T-helper 17 cell (primary cell): ENCODE data around the gene IL34. TPM values are rescaled to one million over a fixed set of nuclear protein-coding genes. Genes with fewer than 3 reads are reported as not detected.
A peak's percentile ranks its signal among the peaks of the same experiment; 100 is the strongest.

ENCODE experiments used
- ATAC-seq: fragments of 150-1000 bp; cut with Tn5 transposase; 2 replicates; pipeline ENCODE4 v1.10.0; 2021; ENCODE audit warnings: mild to moderate bottlenecking, moderate library complexity
- DNase-seq, 3 donors: peaks; one replicate each; pipeline versions ENCODE4 v3.0.0 to v3.0.0-alpha.2; 2020 to 2021
- H3K9me3 ChIP-seq: one replicate; pipeline ENCODE4 v1.7.0; 2013; ENCODE audit warnings: low read length, mild to moderate bottlenecking; ENCODE audit not compliant: control insufficient read depth, poor library complexity, severe bottlenecking
- H3K27ac Mint-ChIP-seq: one replicate; pipeline ENCODE4 v1.8.0; 2022; ENCODE audit warnings: mild to moderate bottlenecking, moderate library complexity, mixed read lengths
- H3K27me3 Mint-ChIP-seq: one replicate; pipeline ENCODE4 v1.8.0; 2022; ENCODE audit warnings: mixed read lengths
- H3K36me3 Mint-ChIP-seq: one replicate; pipeline ENCODE4 v1.8.0; 2022; ENCODE audit warnings: low read depth, mixed read lengths
- H3K4me1 Mint-ChIP-seq: one replicate; pipeline ENCODE4 v1.8.0; 2022; ENCODE audit warnings: mild to moderate bottlenecking, mixed read lengths
- H3K4me3 Mint-ChIP-seq: one replicate; pipeline ENCODE4 v1.8.0; 2022; ENCODE audit warnings: mild to moderate bottlenecking, moderate library complexity, mixed read lengths
- total RNA-seq, 4 donors: library from RNA in 2 of 4; stranded (reverse) in 2 of 4; gene quantifications; one replicate each; pipeline ENCODE4 v1.2.3 and lab custom pipeline; 2022 to 2026

IL34 gene
- total RNA-seq, 2 donors from 2014 or later, result 0.34 TPM; not detected in 1

DNA sequence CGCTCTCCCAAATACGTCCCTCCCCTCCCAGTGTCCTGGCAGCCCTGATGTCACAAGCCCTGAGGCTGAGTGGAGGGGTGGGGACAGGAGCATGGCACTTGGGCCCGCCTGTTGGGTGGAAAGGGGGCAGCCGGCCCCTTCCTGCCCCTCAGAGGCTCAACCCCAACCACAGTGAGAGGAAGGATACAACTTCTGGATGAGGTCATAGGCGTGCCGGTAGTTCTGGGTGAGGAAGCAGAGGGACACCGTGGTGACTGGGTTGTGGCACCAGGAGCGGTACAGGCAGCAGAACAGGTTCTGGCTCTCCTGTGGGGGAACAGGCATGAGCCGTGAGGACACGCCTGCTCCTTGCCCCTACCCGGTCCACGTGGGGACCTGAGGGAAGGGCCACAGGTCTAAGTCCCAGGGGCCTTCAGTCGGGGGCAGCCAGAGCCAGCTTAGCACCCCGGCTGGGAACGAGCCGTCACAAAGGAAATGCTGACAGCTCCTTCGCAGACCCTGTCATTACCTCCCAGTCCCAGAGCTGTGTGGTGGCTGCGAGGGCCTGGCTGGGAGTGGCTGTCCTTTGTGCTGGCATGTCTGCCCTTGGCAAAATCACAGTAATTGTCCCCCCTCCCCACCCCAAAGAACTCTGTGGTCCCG, 50.7 kb downstream of the IL34 start:
- Mint-ChIP-seq H3K4me3 (no peak overlapping the region), H3K27me3 (no peaks in the 10 kb centered on the region), H3K27ac (no peak overlapping the region), H3K36me3 (peaks cover 2% of the 10 kb centered on the region), H3K4me1 (peaks cover 10% of the 10 kb centered on the region)
- no peaks in the 10 kb centered on the region for H3K9me3 ChIP-seq
- no peak for ATAC-seq
- DNase-seq, result no peak

DNA sequence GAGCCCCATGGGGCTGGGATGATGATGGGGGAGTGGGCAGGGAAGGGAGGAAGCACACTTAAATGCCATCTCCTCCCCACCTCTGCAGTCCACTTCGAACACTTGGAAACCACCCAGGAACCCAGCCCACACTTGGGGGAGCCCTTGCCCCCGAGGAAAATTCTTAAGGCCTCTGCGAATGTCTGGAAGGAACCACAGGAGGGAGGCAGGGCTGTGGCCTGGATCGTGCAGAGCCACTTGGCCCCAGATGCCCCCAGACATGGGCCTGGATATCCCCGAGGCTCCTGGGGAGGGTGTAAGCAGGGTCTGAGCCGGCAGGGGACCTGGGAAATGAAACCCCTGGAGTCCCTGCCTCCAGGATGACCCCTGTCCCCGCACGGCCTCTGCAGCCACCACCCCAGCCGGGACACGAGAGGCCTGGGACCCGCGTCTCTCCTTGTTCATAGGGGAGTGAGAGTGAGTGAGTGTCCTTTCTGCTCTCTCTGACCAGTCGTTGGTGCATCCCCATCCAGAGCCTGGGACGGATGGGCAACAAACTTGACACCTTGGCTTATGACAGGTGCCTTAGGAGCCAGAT, 51.3 kb downstream of the IL34 start:
- H3K36me3 Mint-ChIP-seq, result peaks cover 2% of the 10 kb centered on the region
- DNase-seq, result no peak
- no peak overlapping the region for H3K27ac Mint-ChIP-seq

DNA sequence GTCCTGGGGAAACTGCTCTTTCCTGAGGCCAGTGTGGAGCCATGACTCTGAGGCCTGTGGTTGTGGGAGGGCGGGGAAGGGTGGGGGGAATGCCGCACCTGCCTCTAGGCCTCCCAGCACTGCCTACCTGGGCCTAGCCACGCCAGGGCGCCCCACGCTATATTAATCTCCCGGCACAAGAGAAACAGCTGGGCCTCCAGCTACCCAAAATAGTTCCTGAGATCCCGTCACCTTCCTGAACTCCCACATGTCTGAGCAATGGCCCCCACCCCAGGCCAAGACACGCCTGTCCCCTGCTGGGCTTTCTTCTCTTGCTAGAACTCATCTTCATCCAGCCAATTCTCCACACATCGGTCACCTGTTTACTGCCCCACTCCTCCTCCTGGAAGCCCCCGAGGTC, 52.5 kb downstream of the IL34 start:
- ATAC-seq (no peak), DNase-seq (no peak)
- Mint-ChIP-seq H3K4me3 (no peak overlapping the region), H3K27me3 (no peaks in the 10 kb centered on the region), H3K27ac (no peak overlapping the region), H3K36me3 (peaks cover 2% of the 10 kb centered on the region), H3K4me1 (peaks cover 9% of the 10 kb centered on the region)
- H3K9me3 ChIP-seq, result no peaks in the 10 kb centered on the region

More for the DNA sequence above, 51.3 kb downstream of the IL34 start:
- H3K4me1 Mint-ChIP-seq, result peaks cover 11% of the 10 kb centered on the region
- H3K4me3 Mint-ChIP-seq, result no peak overlapping the region
- no peaks in the 10 kb centered on the region for H3K9me3 ChIP-seq
- H3K27me3 Mint-ChIP-seq, result no peaks in the 10 kb centered on the region
- ATAC-seq, result no peak

DNA sequence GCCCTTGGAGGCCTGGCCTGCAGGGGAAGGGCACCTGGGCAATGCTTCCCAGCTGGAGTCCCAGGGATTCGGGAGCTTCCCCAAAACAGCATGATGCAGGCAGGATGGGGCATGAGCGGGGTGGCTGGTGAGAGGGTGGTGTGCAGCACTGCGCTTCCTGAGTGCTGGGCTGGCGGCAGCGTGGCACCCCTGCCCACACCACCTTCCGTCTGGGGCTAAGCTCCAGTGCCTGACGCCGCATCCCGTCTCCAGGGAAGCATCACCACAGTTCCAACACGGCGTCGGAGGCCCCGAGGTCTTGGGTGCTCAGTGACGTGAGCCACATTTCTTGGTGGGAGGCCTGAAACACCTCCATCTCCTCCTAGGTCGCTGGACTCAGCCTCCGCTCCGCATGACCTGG, 53.3 kb downstream of the IL34 start:
- Mint-ChIP-seq H3K27ac (no peak overlapping the region), H3K36me3 (peaks cover 2% of the 10 kb centered on the region), H3K4me3 (no peak overlapping the region), H3K27me3 (no peaks in the 10 kb centered on the region), H3K4me1 (peaks cover 9% of the 10 kb centered on the region)
- DNase-seq (no peak), ATAC-seq (no peak)
- no peaks in the 10 kb centered on the region for H3K9me3 ChIP-seq

DNA sequence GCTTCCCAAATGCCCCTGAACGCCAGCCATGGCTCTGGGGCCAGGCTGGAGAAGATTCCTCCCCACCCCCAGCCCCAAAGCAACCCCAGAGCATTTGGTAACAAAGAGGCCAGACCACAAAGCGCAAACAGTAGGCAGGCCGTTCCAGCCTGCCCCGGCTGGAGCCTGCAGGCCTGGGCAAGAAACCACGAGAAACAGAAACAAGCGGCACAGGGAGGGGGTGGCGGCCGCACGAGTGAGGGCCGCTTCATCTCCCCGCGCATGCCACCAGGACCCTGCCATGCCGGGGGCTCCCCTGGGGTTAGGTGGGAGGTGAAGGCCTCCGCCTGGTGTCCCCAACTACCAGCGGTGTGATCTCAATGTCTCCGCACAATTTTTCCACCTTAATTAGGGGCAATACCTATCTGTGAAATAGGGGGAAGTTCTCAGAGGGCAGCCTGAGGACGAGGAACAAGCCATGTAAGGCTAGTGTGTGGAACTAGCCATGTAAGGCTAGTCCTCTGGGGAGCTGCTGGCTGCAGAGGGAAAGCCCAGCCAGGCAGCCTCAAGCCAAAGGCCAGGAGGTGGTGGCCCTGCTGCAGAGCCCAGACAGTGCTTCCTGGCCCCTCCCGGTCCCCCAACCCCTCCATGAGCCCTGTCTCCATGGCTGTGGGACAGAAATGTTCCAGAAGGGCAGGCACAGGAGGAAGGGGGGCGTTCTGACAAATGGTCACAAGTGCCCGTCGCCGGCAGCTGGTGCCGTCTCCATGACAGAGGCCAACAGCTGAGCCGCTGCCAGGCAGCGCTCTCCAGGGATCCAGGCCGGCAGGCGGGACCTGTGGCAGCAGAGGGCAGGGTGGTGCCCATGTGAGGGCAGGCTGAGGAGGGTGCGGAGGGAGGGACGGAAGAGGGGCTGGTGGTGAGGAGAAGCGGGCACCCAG, 54.0 kb downstream of the IL34 start:
- no peak overlapping the region for H3K27ac Mint-ChIP-seq

DNA sequence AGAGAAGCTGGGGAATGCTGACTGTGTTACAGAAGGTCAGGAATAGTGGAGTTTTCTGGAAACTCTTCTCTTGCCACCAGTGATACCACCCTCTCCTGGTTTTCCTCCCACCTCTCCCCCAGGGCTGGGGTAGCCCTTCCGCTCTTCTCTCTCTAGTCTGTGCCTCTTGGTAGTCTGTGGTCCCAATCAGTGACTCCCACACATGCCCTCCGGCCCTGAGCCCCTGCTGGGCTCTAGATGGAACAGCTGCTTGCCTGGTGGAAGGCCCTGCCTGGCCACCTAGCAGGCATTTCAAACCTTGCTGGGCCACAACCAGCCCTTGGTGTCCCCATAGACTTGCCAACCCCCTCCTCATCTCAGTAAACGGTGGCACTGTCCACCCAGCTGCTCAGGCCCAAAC, 54.7 kb downstream of the IL34 start:
- DNase-seq, result no peak
- no peak overlapping the region for H3K27ac Mint-ChIP-seq
- H3K4me3 Mint-ChIP-seq, result no peak overlapping the region
- peaks cover 2% of the 10 kb centered on the region for H3K36me3 Mint-ChIP-seq
- no peaks in the 10 kb centered on the region for H3K9me3 ChIP-seq
- H3K27me3 Mint-ChIP-seq, result no peaks in the 10 kb centered on the region
- H3K4me1 Mint-ChIP-seq, result peaks cover 6% of the 10 kb centered on the region
- ATAC-seq, result no peak

More for the DNA sequence above, 54.0 kb downstream of the IL34 start:
- H3K9me3 ChIP-seq, result no peaks in the 10 kb centered on the region
- Mint-ChIP-seq H3K36me3 (peaks cover 2% of the 10 kb centered on the region), H3K4me1 (peaks cover 9% of the 10 kb centered on the region), H3K4me3 (no peak overlapping the region), H3K27me3 (no peaks in the 10 kb centered on the region)
- ATAC-seq (no peak), DNase-seq (no peak)

DNA sequence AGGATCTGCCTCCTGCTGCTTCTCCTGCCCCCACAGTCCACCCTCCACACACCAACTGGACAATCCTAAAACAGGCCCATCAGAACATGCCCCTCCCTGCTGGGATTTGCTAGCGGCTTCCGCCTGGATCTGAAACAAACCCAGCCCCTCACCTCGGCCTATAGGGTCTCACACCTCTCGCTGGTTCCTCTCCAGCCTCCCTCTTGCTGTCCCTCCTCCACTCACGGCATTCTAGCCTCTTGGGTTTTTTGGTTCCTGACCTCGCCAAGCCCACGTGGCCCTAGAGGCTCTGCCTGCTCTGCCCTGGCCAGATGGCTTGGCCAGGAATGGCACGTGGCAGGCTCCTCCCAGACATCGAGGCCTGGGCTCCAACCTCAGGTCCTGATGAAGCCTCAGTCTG, 55.2 kb downstream of the IL34 start:
- DNase-seq (no peak), ATAC-seq (no peak)
- H3K27me3 Mint-ChIP-seq, result no peaks in the 10 kb centered on the region
- no peak overlapping the region for H3K4me3 Mint-ChIP-seq
- H3K4me1 Mint-ChIP-seq, result peaks cover 6% of the 10 kb centered on the region
- no peaks in the 10 kb centered on the region for H3K9me3 ChIP-seq
- H3K27ac Mint-ChIP-seq, result peak overlapping the region; percentile 85
- H3K36me3 Mint-ChIP-seq, result peaks cover 2% of the 10 kb centered on the region

DNA sequence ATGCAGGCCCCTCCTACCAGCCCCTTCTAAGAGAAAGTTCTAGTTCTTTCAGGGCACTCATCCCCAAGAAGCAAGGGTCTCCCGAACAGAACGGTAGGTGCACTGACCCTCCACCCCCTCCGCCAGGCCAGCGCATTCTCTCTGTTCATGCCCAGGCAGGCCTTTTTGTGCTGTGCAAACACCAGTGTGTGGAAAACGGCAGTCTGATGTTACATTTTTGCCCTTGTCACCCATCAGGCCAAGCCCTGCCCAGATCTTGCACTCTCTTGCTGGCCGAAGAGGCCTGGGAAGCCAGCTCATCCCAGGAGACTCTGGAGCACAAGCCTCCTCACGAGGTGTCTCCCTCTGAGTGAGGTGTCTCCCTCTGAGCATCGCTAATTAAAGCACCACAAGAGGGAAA, 55.6 kb downstream of the IL34 start:
- Mint-ChIP-seq H3K27ac (peak overlapping the region; percentile 85), H3K4me1 (peaks cover 6% of the 10 kb centered on the region), H3K4me3 (no peak overlapping the region), H3K36me3 (peaks cover 2% of the 10 kb centered on the region), H3K27me3 (no peaks in the 10 kb centered on the region)
- no peaks in the 10 kb centered on the region for H3K9me3 ChIP-seq
- DNase-seq (no peak), ATAC-seq (no peak)

DNA sequence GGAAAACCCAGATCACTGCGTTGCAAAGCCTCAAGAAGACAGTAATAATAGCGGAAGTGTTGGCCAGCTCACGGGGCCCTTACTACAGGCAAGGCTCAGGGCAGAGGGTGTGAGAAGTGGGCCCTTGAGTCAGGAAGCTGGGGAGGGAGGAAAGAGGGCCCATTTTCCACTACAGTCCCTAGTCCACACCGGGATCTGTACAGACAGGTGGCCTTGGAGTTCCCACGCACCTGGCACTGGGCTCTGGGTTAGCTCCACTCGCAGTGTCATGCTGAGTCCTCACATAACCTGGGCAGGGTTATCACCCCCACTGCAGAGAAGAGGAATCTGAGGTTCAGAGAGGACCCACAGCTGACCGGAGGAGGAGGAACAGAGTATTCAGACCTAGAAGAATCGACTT, 56.3 kb downstream of the IL34 start:
- H3K4me3 Mint-ChIP-seq, result no peak overlapping the region
- no peak for DNase-seq
- ATAC-seq, result no peak
- H3K36me3 Mint-ChIP-seq, result peaks cover 2% of the 10 kb centered on the region
- no peaks in the 10 kb centered on the region for H3K27me3 Mint-ChIP-seq
- no peak overlapping the region for H3K27ac Mint-ChIP-seq
- peaks cover 6% of the 10 kb centered on the region for H3K4me1 Mint-ChIP-seq
- H3K9me3 ChIP-seq, result no peaks in the 10 kb centered on the region

DNA sequence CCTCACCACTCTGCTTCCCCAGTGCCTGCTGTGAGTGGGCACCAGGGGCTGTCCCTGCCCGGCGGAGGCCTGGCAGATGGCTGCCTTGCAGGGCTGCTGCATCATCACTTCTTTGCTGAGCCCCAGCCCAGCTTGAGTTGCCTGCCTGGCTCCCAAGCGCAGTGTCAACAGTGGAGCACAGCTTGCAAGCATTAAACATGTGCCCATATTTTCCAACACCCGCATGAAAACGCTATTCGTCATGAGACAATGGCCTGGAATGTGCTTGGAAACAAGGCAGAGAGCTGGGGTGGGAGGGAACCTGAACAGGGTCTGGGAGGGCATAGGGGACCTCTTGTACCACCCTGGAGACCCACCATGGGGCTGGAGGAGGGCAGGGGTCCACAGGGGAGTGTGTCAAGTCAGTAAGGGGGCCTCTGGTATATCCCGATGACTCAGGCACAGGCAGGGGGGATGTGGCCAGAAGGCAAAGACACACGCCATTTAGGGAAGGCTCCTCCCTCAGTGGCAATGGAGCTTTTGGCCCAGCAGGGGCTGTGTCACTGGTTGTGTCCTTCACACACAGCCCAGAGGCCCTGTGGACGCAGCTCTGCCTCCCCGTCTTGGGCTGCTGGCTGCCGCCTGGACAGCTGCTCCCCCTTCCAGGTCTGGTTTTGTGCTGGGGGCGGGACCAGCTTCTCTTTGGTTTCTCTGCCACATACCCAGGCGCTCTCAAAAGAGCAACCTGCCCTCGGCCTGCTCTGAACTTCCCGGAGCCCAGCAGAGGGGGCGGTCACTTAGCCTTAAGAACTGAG, 56.9 kb downstream of the IL34 start:
- Mint-ChIP-seq H3K4me3 (no peak overlapping the region), H3K27me3 (no peaks in the 10 kb centered on the region), H3K36me3 (peaks cover 2% of the 10 kb centered on the region), H3K4me1 (peaks cover 6% of the 10 kb centered on the region), H3K27ac (no peak overlapping the region)
- no peak for DNase-seq
- no peaks in the 10 kb centered on the region for H3K9me3 ChIP-seq
- ATAC-seq, result no peak

DNA sequence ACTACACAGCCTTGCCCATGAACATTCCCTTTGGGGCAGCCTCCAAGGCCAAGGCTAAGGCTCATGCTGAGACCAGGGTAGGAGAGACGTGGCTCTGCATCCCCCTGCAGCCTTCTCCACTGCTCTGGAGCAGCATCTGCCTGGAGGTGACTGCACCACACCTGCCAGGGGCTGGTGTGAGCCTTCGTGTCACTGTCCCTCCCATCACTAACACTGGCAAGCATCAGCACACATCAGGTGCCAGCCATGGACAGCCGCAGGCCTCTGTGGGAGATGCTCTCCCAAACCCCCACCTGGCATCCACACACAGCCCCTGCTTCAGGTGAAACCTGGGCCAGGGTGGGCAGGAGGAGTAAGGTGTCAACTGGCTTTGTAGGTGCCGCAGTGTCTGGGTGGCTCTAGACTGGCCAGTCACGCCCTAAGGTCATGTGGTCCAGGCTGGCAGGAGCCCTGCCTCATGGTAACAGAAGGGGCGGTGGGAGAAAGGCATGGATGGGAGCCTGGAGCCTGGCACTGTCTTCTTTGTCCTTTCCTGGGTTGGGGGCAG, 57.5 kb downstream of the IL34 start:
- peaks cover 2% of the 10 kb centered on the region for H3K36me3 Mint-ChIP-seq
- H3K27me3 Mint-ChIP-seq, result no peaks in the 10 kb centered on the region
- peaks cover 6% of the 10 kb centered on the region for H3K4me1 Mint-ChIP-seq
- ATAC-seq (no peak), DNase-seq (no peak)
- no peaks in the 10 kb centered on the region for H3K9me3 ChIP-seq
- H3K27ac Mint-ChIP-seq, result no peak overlapping the region
- no peak overlapping the region for H3K4me3 Mint-ChIP-seq

DNA sequence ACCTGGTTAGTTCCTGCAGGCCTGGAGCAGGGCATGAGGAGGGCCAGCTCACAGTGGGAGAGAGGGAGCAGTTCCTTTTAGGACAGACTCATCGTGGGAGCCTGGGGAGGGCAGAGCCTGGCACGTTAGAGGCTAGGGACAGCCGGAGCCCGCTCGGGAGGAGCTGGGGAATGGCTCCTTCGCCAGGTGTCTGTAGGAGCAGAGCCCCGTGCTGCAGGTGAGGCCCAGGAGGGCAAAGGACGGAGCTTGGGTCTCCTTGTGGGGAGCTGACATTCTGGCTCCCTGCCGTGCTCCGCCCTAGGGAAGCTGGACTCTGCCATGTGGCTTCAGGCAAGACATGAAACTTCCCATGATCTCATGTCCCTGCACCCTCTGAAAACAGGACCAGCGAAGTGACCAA, 58.2 kb downstream of the IL34 start:
- Mint-ChIP-seq H3K27me3 (no peaks in the 10 kb centered on the region), H3K36me3 (peaks cover 2% of the 10 kb centered on the region), H3K4me3 (no peak overlapping the region), H3K4me1 (peaks cover 4% of the 10 kb centered on the region), H3K27ac (peak overlapping the region; percentile 43)
- no peak for DNase-seq
- no peaks in the 10 kb centered on the region for H3K9me3 ChIP-seq
- no peak for ATAC-seq

DNA sequence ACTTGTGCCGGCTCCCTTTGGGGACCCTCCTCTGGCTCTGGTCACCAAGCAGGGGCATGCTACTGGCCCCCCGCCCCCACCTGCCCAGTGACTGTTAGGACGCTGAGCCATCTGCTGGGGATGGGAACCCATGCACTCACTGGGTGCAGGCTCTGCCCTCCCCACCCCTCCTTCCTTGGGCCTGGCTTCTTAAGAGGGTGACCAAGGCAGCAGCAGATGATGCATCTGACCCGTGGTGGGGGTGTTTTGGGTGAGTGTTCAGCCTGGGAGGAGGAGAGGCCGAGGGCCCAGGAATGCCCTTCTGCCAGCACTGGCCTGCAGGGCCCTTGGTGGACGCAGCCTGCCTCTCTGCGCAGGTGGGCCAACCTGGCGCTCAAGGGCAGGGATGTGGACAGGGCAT, 58.7 kb downstream of the IL34 start:
- peaks cover 2% of the 10 kb centered on the region for H3K36me3 Mint-ChIP-seq
- no peaks in the 10 kb centered on the region for H3K27me3 Mint-ChIP-seq
- DNase-seq (no peak), ATAC-seq (no peak)
- peak overlapping the region; percentile 43 for H3K27ac Mint-ChIP-seq
- H3K4me3 Mint-ChIP-seq, result no peak overlapping the region
- peaks cover 4% of the 10 kb centered on the region for H3K4me1 Mint-ChIP-seq
- H3K9me3 ChIP-seq, result no peaks in the 10 kb centered on the region
